Measurements from ENCODE around the gene TRIM49B.
"Not testable (repeated sequence)": the region's sequence is repeated elsewhere in the genome, so short reads cannot be mapped to it uniquely, and the experiment has no call there.

The TRIM49B gene, protein sequence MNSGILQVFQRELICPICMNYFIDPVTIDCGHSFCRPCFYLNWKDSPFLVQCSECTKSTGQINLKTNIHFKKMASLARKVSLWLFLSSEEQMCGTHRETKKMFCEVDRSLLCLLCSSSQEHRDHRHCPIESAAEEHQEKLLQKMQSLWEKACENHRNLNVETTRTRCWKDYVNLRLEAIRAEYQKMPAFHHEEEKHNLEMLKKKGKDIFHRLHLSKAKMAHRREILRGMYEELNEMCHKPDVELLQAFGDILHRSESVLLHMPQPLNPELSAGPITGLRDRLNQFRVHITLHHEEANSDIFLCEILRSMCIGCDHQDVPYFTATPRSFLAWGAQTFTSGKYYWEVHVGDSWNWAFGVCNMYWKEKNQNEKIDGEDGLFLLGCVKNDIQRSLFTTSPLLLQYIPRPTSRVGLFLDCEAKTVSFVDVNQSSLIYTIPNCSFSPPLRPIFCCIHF

DNA sequence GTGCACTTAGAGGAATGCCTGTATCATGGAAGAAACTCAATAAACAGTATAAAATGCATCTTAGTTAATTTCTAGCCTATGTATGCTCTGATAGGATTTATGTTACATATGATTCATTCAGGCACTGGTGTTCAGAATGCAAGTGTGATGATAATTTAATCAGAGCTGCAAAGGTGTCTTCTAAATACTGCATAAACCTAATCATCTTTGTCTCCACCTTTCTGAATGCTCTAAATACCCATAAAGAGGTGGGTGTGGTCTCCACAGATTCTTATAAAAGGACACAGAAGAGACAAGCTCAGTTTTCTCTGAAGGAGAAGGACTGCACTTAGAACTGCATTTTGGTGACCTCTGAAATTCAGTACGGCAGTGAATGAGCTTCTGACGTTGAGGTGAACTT is at the start of gene TRIM49B:
TRIM49B (plus strand) TSS at position 301 of the 400 bp plus-strand sequence. CDS start 2,777 bp downstream, outside the sequence.
- not testable (repeated sequence) for DNase-seq (ENCODE audit: low read depth in 3 of 3, low spot score in 1 of 3)

DNA sequence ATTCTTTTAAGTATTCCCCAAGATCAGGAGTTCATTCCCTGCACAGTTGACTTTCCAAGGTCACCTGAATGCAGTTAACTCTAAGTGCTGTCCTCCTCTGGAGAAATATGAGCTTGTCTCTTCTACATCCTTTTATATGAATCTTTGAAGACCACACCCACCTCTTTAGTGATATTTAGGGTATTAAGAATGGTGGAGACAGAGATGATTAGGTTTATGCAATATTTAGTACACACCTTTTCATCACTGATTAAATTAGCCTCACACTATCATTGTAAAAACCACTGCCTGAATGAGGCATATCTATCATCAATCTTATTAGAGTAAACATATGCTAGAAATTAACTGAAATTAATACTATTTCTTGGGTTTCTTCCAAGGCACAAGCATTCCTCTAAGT is 44.8 kb upstream of the TRIM49B start, which contains the start of gene TRIM51G:
TRIM51G (minus strand) TSS at position 101 of the 400 bp plus-strand sequence. CDS start 2,190 bp downstream, outside the sequence.
- not testable (repeated sequence) for DNase-seq (ENCODE audit: low read depth in 3 of 3, low spot score in 1 of 3)

DNA sequence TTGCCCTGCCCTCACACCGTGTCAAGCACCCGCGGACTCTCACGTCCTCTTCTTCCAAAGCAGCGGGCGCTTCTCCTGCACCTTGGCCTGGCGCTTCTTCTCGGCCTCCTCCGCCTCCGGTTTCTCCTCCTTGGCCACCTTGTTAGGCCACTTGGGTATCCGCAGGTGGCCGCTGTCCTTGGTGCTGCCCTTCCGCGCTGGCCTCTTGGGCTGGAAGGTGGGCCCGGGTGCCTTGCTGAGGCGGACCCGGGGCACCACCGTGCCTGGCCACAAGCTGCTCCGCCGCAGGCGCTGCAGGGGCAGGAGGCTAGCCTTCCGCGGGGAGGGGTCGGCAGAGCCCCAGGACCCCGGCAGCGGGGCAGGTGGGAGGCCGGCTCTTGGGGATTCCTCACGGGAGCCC is 19.6 kb downstream of the TRIM49B start:
- not testable (repeated sequence) for DNase-seq (ENCODE audit: low read depth in 3 of 3, low spot score in 1 of 3)

DNA sequence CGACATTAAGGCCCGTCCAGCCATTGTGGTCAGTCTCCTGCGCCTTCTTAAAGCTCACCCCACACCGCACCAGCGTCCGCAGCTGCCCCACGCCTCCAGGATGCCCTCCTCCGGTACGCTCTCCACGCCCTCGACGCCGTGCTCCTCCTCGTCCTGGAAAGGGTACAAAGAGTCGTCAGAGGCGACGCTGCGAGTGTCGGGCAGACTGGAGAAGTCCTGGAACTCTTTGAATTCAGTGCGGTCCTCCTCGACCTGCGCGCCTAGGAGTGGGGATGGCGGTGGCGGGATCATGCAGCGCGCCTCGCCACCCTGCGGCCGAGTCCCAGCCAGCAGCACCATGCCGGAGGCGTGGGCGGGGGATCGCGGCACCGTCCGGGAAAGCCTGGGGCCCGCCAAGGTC is 21.2 kb downstream of the TRIM49B start:
- not testable (repeated sequence) for DNase-seq (ENCODE audit: low read depth in 3 of 3, low spot score in 1 of 3)

DNA sequence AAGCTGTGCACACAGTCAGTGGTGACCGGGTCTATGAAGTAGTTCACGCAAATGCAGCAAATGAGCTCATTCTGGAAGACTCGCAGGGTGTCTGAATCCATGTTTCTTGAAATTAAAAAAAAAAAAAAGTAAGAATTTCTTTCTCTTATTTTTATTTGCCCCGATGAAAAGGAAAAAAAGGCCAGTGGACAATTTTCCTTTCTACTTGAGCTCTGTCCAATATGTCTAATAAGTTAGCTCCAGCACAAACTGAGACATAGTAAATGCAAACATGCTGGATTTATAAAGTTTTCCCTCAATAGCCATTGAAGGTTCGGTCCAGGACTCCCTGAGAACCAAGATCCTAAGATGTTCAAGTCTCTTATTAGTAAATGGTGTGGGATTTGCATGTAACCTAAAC is 30.4 kb downstream of the TRIM49B start, which contains the start of gene TRIM64C:
TRIM64C (minus strand) TSS at position 101 of the 400 bp plus-strand sequence; CDS start at position 101, 0 bp downstream.
- not testable (repeated sequence) for DNase-seq (ENCODE audit: low read depth in 3 of 3, low spot score in 1 of 3)

DNA sequence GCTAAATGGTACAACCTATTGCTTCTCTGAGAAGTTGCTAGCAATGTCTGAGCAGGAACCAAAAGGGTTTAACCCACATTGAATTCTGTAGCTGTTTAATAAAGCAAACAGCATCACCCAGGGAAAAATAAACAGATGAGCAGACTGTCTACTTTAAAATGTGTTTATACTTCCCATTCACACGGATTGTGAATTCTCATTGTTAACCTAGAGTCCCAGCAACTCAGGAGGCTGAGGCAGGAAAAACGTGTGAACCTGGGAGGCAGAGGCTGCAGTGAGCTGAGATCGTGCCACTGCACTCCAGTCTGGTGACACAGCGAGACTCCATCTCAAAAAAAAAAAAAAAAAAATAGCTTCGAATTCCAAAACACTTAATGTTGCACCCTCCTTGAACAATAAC is 41.3 kb downstream of the TRIM49B start:
- not testable (repeated sequence) for DNase-seq (ENCODE audit: low read depth in 3 of 3, low spot score in 1 of 3)
